Measurements from ENCODE around the gene DAB1. TPM values are rescaled to one million over a fixed set of nuclear protein-coding genes. Genes with fewer than 3 reads are reported as not detected.

Gene DAB1
- total RNA-seq, 1 donor from 2014 or later, result 0.20 TPM

GRCh38 chr1:57082711-57083439 lies 341.0 kb downstream of the DAB1 start:
- DNase-seq (ENCODE audit: low read depth), result no peak

GRCh38 chr1:57079454-57080157 lies 344.3 kb downstream of the DAB1 start:
- DNase-seq (ENCODE audit: low read depth), result no peak

- no peak for DNase-seq (ENCODE audit: low read depth)
These were observed 351.3 kb downstream of the DAB1 start for GRCh38 chr1:57072401-57073110.

GRCh38 chr1:57067863-57068262 lies 356.0 kb downstream of the DAB1 start:
- DNase-seq (ENCODE audit: low read depth), result no peak

GRCh38 chr1:57066980-57067610 lies 356.8 kb downstream of the DAB1 start:
- DNase-seq (ENCODE audit: low read depth), result no peak

GRCh38 chr1:57065442-57065841 lies 358.4 kb downstream of the DAB1 start:
- DNase-seq (ENCODE audit: low read depth), result no peak

GRCh38 chr1:57064379-57065140 lies 359.3 kb downstream of the DAB1 start:
- no peak for DNase-seq (ENCODE audit: low read depth)

- no peak for DNase-seq (ENCODE audit: low read depth)
These were observed 360.3 kb downstream of the DAB1 start for GRCh38 chr1:57063406-57064125.

GRCh38 chr1:57061369-57061768 lies 362.5 kb downstream of the DAB1 start:
- peak; percentile 59 for DNase-seq (ENCODE audit: low read depth)

- no peak for DNase-seq (ENCODE audit: low read depth)
These were observed 363.4 kb downstream of the DAB1 start for GRCh38 chr1:57060451-57060850.

GRCh38 chr1:57058652-57059501 lies 365.0 kb downstream of the DAB1 start:
- no peak for DNase-seq (ENCODE audit: low read depth)

GRCh38 chr1:57048856-57049255 lies 375.0 kb downstream of the DAB1 start:
- DNase-seq (ENCODE audit: low read depth), result no peak

- DNase-seq (ENCODE audit: low read depth), result no peak
These were observed 377.4 kb downstream of the DAB1 start for GRCh38 chr1:57046462-57046861.

- DNase-seq (ENCODE audit: low read depth), result no peak
These were observed 382.0 kb downstream of the DAB1 start for GRCh38 chr1:57041901-57042300.

- DNase-seq (ENCODE audit: low read depth), result no peak
These were observed 383.0 kb downstream of the DAB1 start for GRCh38 chr1:57040811-57041210.

GRCh38 chr1:57036641-57037579 lies 386.9 kb downstream of the DAB1 start:
- no peak for DNase-seq (ENCODE audit: low read depth)

GRCh38 chr1:57034713-57035112 lies 389.1 kb downstream of the DAB1 start:
- no peak for DNase-seq (ENCODE audit: low read depth)

- no peak for DNase-seq (ENCODE audit: low read depth)
These were observed 390.4 kb downstream of the DAB1 start for GRCh38 chr1:57033222-57034001.
